ENCODE results near the gene NUFIP1. TPM values are rescaled to one million over a fixed set of nuclear protein-coding genes. Genes with fewer than 3 reads are reported as not detected.

Gene NUFIP1
- polyA plus RNA-seq, 3 donors, result 0.83 to 1.1 (median 0.95) TPM

DNA sequence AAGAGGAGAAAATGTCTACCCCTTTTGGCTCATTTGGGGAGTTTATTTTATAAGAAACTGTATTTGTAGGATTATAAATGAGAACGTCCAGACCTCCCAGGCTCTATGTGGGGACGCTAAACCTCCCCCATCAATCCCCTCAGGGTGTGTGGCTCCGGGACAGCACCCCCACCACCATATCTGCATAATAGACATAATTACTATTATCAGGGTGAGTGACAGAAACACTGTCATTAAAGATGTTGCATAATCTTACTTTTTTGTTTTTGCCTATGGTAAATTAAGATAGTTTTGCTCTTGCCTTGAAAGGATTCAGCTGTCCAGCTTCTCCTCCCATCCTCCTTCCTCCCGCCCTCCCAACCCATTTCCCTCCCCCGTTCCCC is 93.3 kb downstream of the NUFIP1 start:
- H3K4me1 Mint-ChIP-seq, result no peaks in the 10 kb centered on the region
- WGBS (ENCODE audit: insufficient coverage), result 100% methylated on average over 1 of the region's 5 CpGs
- no peaks in the 10 kb centered on the region for H4K20me1 ChIP-seq (ENCODE audit: insufficient read depth, low read length)
- H3K27ac ChIP-seq (ENCODE audit: low read depth in 1 of 2, low read length in 2 of 2), result no peak overlapping the region
- no peaks in the 10 kb centered on the region for H3K79me2 ChIP-seq (ENCODE audit: insufficient read depth, low read length)
- no peak overlapping the region for H3K4me3 Mint-ChIP-seq
- no peak overlapping the region for H3K27ac Mint-ChIP-seq
- TF ChIP-seq, protein P1, sequence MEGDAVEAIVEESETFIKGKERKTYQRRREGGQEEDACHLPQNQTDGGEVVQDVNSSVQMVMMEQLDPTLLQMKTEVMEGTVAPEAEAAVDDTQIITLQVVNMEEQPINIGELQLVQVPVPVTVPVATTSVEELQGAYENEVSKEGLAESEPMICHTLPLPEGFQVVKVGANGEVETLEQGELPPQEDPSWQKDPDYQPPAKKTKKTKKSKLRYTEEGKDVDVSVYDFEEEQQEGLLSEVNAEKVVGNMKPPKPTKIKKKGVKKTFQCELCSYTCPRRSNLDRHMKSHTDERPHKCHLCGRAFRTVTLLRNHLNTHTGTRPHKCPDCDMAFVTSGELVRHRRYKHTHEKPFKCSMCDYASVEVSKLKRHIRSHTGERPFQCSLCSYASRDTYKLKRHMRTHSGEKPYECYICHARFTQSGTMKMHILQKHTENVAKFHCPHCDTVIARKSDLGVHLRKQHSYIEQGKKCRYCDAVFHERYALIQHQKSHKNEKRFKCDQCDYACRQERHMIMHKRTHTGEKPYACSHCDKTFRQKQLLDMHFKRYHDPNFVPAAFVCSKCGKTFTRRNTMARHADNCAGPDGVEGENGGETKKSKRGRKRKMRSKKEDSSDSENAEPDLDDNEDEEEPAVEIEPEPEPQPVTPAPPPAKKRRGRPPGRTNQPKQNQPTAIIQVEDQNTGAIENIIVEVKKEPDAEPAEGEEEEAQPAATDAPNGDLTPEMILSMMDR (IDR thresholded peaks at IDR 0.05), result no peak
- H3K27me3 Mint-ChIP-seq (ENCODE audit: low read depth in 3 of 3), result peaks cover 0 to 2% (median 1%) of the 10 kb centered on the region in 3 donors
- no peak overlapping the region for H3K9ac ChIP-seq (ENCODE audit: insufficient read depth, low read length, poor library complexity, severe bottlenecking)
- no peaks in the 10 kb centered on the region for H3K36me3 ChIP-seq (replicated peaks in 1 of 2; ENCODE audit: control insufficient read depth in 1 of 2, insufficient read depth in 2 of 2, low read length in 2 of 2)
- intact Hi-C loops (cut with micrococcal nuclease), result no loop called here
- H3K4me1 ChIP-seq (ENCODE audit: control insufficient read depth in 1 of 2, insufficient read depth in 2 of 2, low read length in 2 of 2), result no peaks in the 10 kb centered on the region
- H3K9me3 ChIP-seq (replicated peaks in 1 of 2; ENCODE audit: control insufficient read depth in 1 of 2, insufficient read depth in 1 of 2, low read length in 2 of 2), result no peaks in the 10 kb centered on the region
- no peaks in the 10 kb centered on the region for H3K27me3 ChIP-seq (ENCODE audit: control insufficient read depth in 2 of 2, insufficient read depth in 2 of 2, low read length in 2 of 2)
- H3K36me3 Mint-ChIP-seq, result no peaks in the 10 kb centered on the region
- no peak overlapping the region for H3K4me3 ChIP-seq (replicated peaks in 1 of 3; ENCODE audit: low read depth in 2 of 3, low read length in 3 of 3)
- H3K4me2 ChIP-seq (replicated peaks; ENCODE audit: extremely low read depth, low read length, poor library complexity, severe bottlenecking), result no peak overlapping the region
- no peak for DNase-seq
- no peak overlapping the region for H2AFZ ChIP-seq (ENCODE audit: insufficient read depth, low read depth, low read length, poor library complexity, severe bottlenecking)
- peaks cover 0 to 4% (median 2%) of the 10 kb centered on the region in 7 donors for H3K9me3 Mint-ChIP-seq

DNA sequence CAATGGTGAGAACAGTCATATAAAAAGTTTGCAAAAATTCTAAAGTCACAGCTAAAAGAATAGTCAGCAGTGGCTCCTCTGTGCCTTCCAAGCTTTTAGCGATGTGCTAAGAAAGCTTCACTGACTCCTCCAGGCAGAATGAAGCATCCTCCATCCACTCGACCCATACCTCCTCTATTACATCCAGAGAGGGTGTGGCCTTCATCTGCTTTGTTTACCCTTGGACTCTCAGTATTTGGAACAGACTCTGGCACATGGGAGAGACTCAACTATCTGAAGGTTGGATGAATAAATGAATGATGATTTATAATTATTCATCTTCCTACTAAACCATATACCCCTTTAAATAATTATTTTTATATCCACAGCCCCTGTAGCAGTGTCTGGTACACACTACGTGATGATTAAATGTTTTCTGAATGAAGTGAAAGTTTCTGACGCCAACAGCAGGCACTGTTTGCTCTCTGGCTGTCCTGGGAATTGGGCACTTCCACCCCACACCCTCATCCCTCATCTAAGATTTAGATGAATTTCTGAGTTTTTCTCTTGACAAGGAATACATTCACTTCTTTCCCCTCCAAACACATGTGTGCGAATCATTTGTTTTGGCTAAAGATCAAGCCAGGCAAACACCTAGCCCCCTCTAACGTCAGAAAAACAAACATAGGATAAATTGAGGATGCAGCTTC is 93.9 kb downstream of the NUFIP1 start:
- no peaks in the 10 kb centered on the region for H3K36me3 Mint-ChIP-seq
- H2AFZ ChIP-seq (ENCODE audit: insufficient read depth, low read depth, low read length, poor library complexity, severe bottlenecking), result no peak overlapping the region
- H3K9me3 ChIP-seq (replicated peaks in 1 of 2; ENCODE audit: control insufficient read depth in 1 of 2, insufficient read depth in 1 of 2, low read length in 2 of 2), result no peaks in the 10 kb centered on the region
- no peak for DNase-seq
- no peaks in the 10 kb centered on the region for H3K36me3 ChIP-seq (replicated peaks in 1 of 2; ENCODE audit: control insufficient read depth in 1 of 2, insufficient read depth in 2 of 2, low read length in 2 of 2)
- H3K4me3 ChIP-seq (replicated peaks in 1 of 3; ENCODE audit: low read depth in 2 of 3, low read length in 3 of 3), result no peak overlapping the region
- H4K20me1 ChIP-seq (ENCODE audit: insufficient read depth, low read length), result no peaks in the 10 kb centered on the region
- no peak overlapping the region for H3K27ac Mint-ChIP-seq
- H3K27me3 Mint-ChIP-seq (ENCODE audit: low read depth in 3 of 3), result peaks cover 0 to 2% (median 1%) of the 10 kb centered on the region in 3 donors
- no peaks in the 10 kb centered on the region for H3K27me3 ChIP-seq (ENCODE audit: control insufficient read depth in 2 of 2, insufficient read depth in 2 of 2, low read length in 2 of 2)
- no peaks in the 10 kb centered on the region for H3K4me1 ChIP-seq (ENCODE audit: control insufficient read depth in 1 of 2, insufficient read depth in 2 of 2, low read length in 2 of 2)
- TF ChIP-seq, protein P1 (IDR thresholded peaks at IDR 0.05), result no peak
- intact Hi-C loops (cut with micrococcal nuclease), result no loop called here
- no peak overlapping the region for H3K9ac ChIP-seq (ENCODE audit: insufficient read depth, low read length, poor library complexity, severe bottlenecking)
- 92% methylated on average over 2 of the region's 6 CpGs for WGBS (ENCODE audit: insufficient coverage)
- H3K4me3 Mint-ChIP-seq, result no peak overlapping the region
- H3K9me3 Mint-ChIP-seq, result peaks cover 0 to 4% (median under 1%) of the 10 kb centered on the region in 7 donors
- H3K4me1 Mint-ChIP-seq, result no peaks in the 10 kb centered on the region
- no peaks in the 10 kb centered on the region for H3K79me2 ChIP-seq (ENCODE audit: insufficient read depth, low read length)
- H3K4me2 ChIP-seq (replicated peaks; ENCODE audit: extremely low read depth, low read length, poor library complexity, severe bottlenecking), result no peak overlapping the region
- H3K27ac ChIP-seq (ENCODE audit: low read depth in 1 of 2, low read length in 2 of 2), result no peak overlapping the region
